Skeletal muscle satellite cell (primary cell): ENCODE results near the gene CLTA.

ENCODE experiments used
- H3K27me3 ChIP-seq: 2 replicates; pipeline ENCODE4 v1.7.0; 2013; ENCODE audit warnings: low read length; ENCODE audit not compliant: control insufficient read depth, insufficient read depth
- H3K36me3 ChIP-seq: 2 replicates; pipeline ENCODE4 v1.7.0; 2013; ENCODE audit warnings: mild to moderate bottlenecking, control low read depth, low read length; ENCODE audit not compliant: insufficient read depth
- H3K4me1 ChIP-seq: 2 replicates; pipeline ENCODE4 v1.7.0; 2013; ENCODE audit warnings: low read length; ENCODE audit not compliant: control insufficient read depth, insufficient read depth
- H3K4me2 ChIP-seq: 2 replicates; pipeline ENCODE4 v1.7.0; 2013; ENCODE audit warnings: mild to moderate bottlenecking, low read length
- H3K4me3 ChIP-seq: 2 replicates; pipeline ENCODE4 v1.7.0; 2013; ENCODE audit warnings: low read length
- H3K9ac ChIP-seq: 2 replicates; pipeline ENCODE4 v1.7.0; 2013; ENCODE audit warnings: mild to moderate bottlenecking, low read depth, low read length, moderate library complexity
- H3K9me3 ChIP-seq: replicated peaks from 2 replicates; pipeline ENCODE4 v1.7.0; 2013; ENCODE audit warnings: mild to moderate bottlenecking, control low read depth, low read length

CLTA gene

GRCh38 chr9:36250079-36250478, 59.4 kb downstream of the CLTA start:
- Histone ChIP-seq H3K27me3 (no peaks in the 10 kb centered on the region), H3K9me3 (no peaks in the 10 kb centered on the region), H3K36me3 (peaks cover 14% of the 10 kb centered on the region), H3K4me3 (no peak overlapping the region), H3K9ac (no peak overlapping the region), H3K4me1 (no peaks in the 10 kb centered on the region), H3K4me2 (no peak overlapping the region)

- Histone ChIP-seq H3K27me3 (no peaks in the 10 kb centered on the region), H3K4me1 (no peaks in the 10 kb centered on the region), H3K36me3 (peaks cover 7% of the 10 kb centered on the region), H3K9me3 (no peaks in the 10 kb centered on the region), H3K9ac (no peak overlapping the region), H3K4me3 (no peak overlapping the region), H3K4me2 (no peak overlapping the region)
These were observed 60.7 kb downstream of the CLTA start for GRCh38 chr9:36251428-36251827.

GRCh38 chr9:36258208-36258995, 67.7 kb downstream of the CLTA start, which contains the start of gene GNE:
Gene GNE (minus strand): TSS chr9:36258448. CDS start chr9:36249355, 9,093 bp downstream.
- Histone ChIP-seq H3K4me2 (peak within 1 kb of the TSS; percentile 82), H3K4me3 (peak within 1 kb of the TSS; percentile 77), H3K9me3 (no peaks in the 10 kb centered on the region), H3K36me3 (peaks cover 3% of the 10 kb centered on the region), H3K27me3 (no peaks in the 10 kb centered on the region), H3K9ac (peak within 1 kb of the TSS; percentile 79), H3K4me1 (peaks cover 5% of the 10 kb centered on the region)

GRCh38 chr9:36258996-36259533, 68.3 kb downstream of the CLTA start:
- Histone ChIP-seq H3K9ac (peak overlapping the region; percentile 79), H3K9me3 (no peaks in the 10 kb centered on the region), H3K36me3 (peaks cover 3% of the 10 kb centered on the region), H3K4me1 (peaks cover 5% of the 10 kb centered on the region), H3K4me3 (peak overlapping the region; percentile 77), H3K4me2 (peak overlapping the region; percentile 82), H3K27me3 (no peaks in the 10 kb centered on the region)
